Natural killer cell treated with Interleukin-12 subunit alpha and Interleukin-12 subunit beta and Interleukin-15 and Interleukin-18, amount 100 ng/mL, for 72 hours (primary cell): ENCODE results near the gene SLC45A1. TPM values are rescaled to one million over a fixed set of nuclear protein-coding genes. Genes with fewer than 3 reads are reported as not detected.

ENCODE experiments used
- ATAC-seq, 2 donors: fragments of 150-1000 bp; cut with Tn5 transposase in 1 of 2; sonication (Bioruptor Pico), chemical (Tn5 transposase) in 1 of 2; 2 replicates each; pipeline ENCODE4 v1.10.0; 2021
- DNase-seq: peaks from one replicate; pipeline ENCODE4 v3.0.0; 2022; ENCODE audit warnings: low spot score
- H3K27ac Mint-ChIP-seq, 2 donors: 1 replicate in 1 of 2; 2 replicates in 1 of 2; pipeline ENCODE4 v1.8.0; 2022; ENCODE audit warnings: mixed read lengths in 2 of 2, mild to moderate bottlenecking in 1 of 2, moderate library complexity in 1 of 2
- H3K27me3 Mint-ChIP-seq, 2 donors: 1 replicate in 1 of 2; 2 replicates in 1 of 2; pipeline ENCODE4 v1.8.0; 2022; ENCODE audit warnings: mixed read lengths in 2 of 2
- H3K36me3 Mint-ChIP-seq: one replicate; pipeline ENCODE4 v1.8.0; 2022; ENCODE audit warnings: mixed read lengths
- H3K4me1 Mint-ChIP-seq, 2 donors: 1 replicate in 1 of 2; 2 replicates in 1 of 2; pipeline ENCODE4 v1.8.0; 2022; ENCODE audit warnings: low read depth in 2 of 2, mixed read lengths in 2 of 2, mild to moderate bottlenecking in 1 of 2
- H3K4me3 Mint-ChIP-seq: one replicate; pipeline ENCODE4 v1.8.0; 2022; ENCODE audit warnings: mixed read lengths
- H3K9me3 Mint-ChIP-seq: 2 replicates; pipeline ENCODE4 v1.8.0; 2022; ENCODE audit warnings: mixed read lengths
- total RNA-seq, 2 donors: library from RNA; stranded (reverse); gene quantifications; one replicate each; pipeline ENCODE4 v1.2.3, GENCODE V29; 2022

Gene SLC45A1
- total RNA-seq, 2 donors from 2014 or later: 0.22 to 0.26 TPM

DNA sequence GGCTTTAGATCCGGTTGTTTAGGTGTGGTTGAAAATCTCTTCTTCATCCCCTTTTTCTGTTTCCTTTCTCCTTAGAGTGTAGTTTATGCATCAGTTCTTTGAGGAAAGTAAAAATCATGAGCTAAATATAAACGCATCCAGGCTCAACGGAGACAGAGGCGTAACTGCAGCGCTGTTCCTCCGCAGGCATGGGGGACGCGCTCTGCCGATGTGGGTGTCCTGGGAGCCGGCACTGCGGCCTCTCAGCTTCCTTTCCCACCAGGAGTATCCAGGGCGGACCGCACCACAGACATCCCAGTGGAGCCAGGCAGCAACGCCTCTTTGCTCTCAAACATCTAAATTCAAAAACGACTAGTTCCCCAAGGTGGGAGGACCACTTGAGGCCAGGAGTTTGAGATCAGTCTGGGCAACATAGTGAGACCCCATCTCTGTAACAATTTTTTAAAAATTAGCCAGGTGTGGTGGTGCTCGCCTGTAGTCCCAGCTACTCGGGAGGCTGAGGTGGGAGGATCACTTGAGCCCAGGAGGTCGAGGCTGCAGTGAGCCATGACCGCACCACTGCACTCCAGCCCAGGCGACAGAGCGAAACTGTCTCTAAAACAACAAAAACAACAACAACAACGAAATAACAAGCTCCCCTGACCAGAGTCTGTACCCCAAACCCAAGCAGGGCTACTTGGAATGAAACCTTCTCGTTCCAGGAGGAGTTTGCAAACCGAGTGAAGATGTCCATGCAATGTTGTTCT is 16.4 kb downstream of the SLC45A1 start:
- Mint-ChIP-seq H3K27me3 (no peaks in the 10 kb centered on the region), H3K27ac (no peak overlapping the region), H3K4me1 (no peaks in the 10 kb centered on the region), H3K9me3 (no peaks in the 10 kb centered on the region), H3K4me3 (no peak overlapping the region), H3K36me3 (no peaks in the 10 kb centered on the region)
- no peak for DNase-seq
- ATAC-seq: no peak

- no peak overlapping the region for H3K27ac Mint-ChIP-seq
- no peaks in the 10 kb centered on the region for H3K4me1 Mint-ChIP-seq
- no peak for ATAC-seq
- H3K9me3 Mint-ChIP-seq: no peaks in the 10 kb centered on the region
- H3K27me3 Mint-ChIP-seq: no peaks in the 10 kb centered on the region
- DNase-seq: no peak
- no peaks in the 10 kb centered on the region for H3K36me3 Mint-ChIP-seq
- H3K4me3 Mint-ChIP-seq: no peak overlapping the region
Measured at GRCh38 chr1:8335246-8335645, 17.3 kb downstream of the SLC45A1 start.

DNA sequence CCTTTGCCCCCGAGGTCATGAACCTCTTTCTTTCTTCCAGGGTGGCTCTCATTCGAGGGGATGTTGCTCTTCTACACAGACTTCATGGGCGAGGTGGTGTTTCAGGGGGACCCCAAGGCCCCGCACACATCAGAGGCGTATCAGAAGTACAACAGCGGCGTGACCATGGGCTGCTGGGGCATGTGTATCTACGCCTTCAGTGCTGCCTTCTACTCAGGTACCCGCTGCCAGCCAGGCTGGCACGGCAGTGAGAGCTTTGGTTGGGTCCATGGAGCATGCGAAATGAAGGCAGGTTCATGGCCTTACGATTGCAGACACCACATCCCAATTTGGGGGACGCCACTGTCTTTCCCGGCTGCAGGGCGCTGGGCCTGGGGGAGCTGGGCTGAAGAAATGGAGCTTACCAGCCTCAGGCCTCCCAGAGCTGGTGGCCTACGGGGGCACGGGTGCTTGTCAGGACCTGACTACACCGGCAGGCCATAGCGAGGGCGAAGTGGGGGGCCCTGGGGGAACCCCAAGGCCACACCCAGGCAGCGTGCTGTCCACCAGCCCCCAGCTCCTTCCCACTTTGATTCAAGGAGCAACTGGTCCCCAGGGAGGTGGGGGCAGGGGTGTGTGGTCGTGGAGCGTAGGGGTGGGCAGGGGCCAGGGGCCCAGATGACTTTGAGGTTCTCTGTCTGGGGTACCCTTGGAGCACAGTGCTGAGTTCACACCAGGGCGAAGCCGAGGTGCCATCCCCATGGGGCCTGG is 20.0 kb downstream of the SLC45A1 start:
- H3K4me1 Mint-ChIP-seq: no peaks in the 10 kb centered on the region
- DNase-seq: no peak
- H3K36me3 Mint-ChIP-seq: no peaks in the 10 kb centered on the region
- no peaks in the 10 kb centered on the region for H3K9me3 Mint-ChIP-seq
- no peak overlapping the region for H3K27ac Mint-ChIP-seq
- no peaks in the 10 kb centered on the region for H3K27me3 Mint-ChIP-seq
- H3K4me3 Mint-ChIP-seq: no peak overlapping the region
- ATAC-seq: peak; percentile 5 to 46

DNA sequence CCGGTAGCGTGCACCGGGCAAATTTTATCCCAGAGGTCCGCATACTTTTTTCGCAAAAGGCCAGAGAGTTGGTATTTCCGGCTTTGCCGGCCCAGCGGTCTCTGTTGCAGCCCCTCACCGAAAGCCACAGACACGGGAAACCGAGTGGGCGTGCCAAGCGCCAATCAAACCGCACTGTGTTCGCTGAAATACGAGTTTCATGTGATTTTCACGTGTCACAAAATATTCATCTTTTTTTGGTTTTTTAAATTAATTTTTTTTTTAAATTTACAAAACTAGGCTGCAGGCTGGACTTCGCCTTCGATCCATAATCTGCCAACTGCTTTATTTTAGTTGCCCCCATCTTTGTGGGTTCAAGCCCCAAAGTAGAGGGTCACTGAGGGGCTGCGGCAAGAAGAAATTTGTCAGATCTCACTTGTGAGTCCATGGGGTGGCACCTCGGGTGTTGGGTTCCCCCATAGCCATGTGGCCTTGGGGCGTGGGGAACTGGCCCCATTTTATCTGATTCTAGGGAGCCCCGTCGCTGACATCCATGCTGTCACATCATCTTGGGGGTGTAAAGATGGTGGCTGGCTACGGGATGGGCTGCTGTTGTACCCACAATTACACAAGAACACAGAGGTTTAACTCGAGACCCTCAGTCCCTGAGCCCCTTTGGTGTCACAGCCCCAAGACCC is 20.8 kb downstream of the SLC45A1 start:
- Mint-ChIP-seq H3K9me3 (no peaks in the 10 kb centered on the region), H3K36me3 (no peaks in the 10 kb centered on the region), H3K4me3 (no peak overlapping the region)

DNA sequence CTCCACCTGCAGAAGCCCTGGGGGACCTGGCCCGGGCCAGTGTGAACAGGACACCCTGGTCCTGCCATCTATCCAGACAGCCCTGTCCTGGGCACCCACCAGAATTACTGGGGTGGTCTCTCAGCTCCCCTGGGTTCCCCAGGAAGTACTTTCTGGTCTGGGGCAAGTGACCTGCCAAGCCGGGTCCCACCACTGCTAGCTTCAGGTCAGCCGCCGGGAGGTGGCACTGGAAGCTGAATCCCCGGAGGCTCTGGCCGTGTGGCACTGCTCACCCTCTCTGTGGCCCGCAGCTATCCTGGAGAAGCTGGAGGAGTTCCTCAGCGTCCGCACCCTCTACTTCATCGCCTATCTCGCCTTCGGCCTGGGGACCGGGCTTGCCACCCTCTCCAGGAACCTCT is 21.3 kb downstream of the SLC45A1 start:
- no peaks in the 10 kb centered on the region for H3K27me3 Mint-ChIP-seq
- DNase-seq (no peak), ATAC-seq (no peak)
- no peak overlapping the region for H3K4me3 Mint-ChIP-seq
- no peaks in the 10 kb centered on the region for H3K9me3 Mint-ChIP-seq
- H3K27ac Mint-ChIP-seq: no peak overlapping the region
- no peaks in the 10 kb centered on the region for H3K36me3 Mint-ChIP-seq
- no peaks in the 10 kb centered on the region for H3K4me1 Mint-ChIP-seq

More for the DNA sequence above, 20.8 kb downstream of the SLC45A1 start:
- Mint-ChIP-seq H3K27me3 (no peaks in the 10 kb centered on the region), H3K27ac (no peak overlapping the region), H3K4me1 (no peaks in the 10 kb centered on the region)
- ATAC-seq (no peak), DNase-seq (no peak)

DNA sequence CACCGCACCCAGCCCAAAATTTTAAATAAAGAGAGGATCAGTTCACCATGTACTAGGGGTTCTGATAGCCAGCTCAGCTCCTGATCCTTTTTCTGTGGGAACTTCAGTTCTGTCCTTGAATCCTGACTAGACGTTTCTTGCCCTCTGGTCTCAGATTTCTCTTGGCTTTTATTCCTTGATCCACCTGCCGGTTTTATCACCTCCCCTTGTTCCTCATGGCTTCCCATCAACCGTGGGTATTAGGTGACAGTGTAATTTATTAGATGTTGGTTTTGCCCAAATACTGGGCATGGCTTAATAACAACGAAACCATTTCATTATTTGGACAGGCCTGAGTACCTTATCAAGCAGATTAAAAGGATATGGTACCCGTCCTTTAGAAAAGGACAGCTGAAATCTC is 22.5 kb downstream of the SLC45A1 start:
- Mint-ChIP-seq H3K27ac (no peak overlapping the region), H3K9me3 (no peaks in the 10 kb centered on the region), H3K4me1 (no peaks in the 10 kb centered on the region), H3K27me3 (no peaks in the 10 kb centered on the region), H3K36me3 (no peaks in the 10 kb centered on the region), H3K4me3 (no peak overlapping the region)
- no peak for ATAC-seq
- DNase-seq: no peak

DNA sequence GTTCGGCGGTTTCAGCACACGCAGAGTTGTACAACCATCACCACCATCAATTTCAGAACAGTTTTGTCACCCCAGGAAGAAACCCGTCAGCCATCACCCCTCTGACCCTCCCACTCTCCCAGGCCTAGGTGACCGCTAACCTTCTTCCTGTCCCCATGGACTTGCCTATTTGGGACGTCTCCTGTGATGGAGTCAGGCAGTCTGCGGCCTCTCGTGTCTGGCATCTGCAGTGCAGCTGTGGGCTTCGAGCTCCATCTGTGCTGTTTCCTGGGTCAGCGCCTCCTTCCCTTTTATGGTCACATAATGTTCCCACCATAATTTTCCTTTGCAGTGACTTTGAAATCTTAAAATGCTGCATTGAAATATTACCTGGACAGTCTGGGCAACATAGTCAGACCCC is 24.4 kb downstream of the SLC45A1 start:
- Mint-ChIP-seq H3K4me3 (no peak overlapping the region), H3K27ac (no peak overlapping the region), H3K9me3 (no peaks in the 10 kb centered on the region), H3K4me1 (peaks cover 0 to 4% of the 10 kb centered on the region in 2 donors), H3K27me3 (peaks cover 0 to 4% of the 10 kb centered on the region in 2 donors), H3K36me3 (no peaks in the 10 kb centered on the region)
- no peak for DNase-seq
- ATAC-seq: no peak

GRCh38 chr1:8343044-8343443 is 25.1 kb downstream of the SLC45A1 start:
- Mint-ChIP-seq H3K9me3 (no peaks in the 10 kb centered on the region), H3K27me3 (peaks cover 0 to 4% of the 10 kb centered on the region in 2 donors), H3K4me1 (peaks cover 0 to 4% of the 10 kb centered on the region in 2 donors), H3K27ac (no peak overlapping the region), H3K4me3 (no peak overlapping the region), H3K36me3 (no peaks in the 10 kb centered on the region)
- ATAC-seq: no peak
- no peak for DNase-seq

DNA sequence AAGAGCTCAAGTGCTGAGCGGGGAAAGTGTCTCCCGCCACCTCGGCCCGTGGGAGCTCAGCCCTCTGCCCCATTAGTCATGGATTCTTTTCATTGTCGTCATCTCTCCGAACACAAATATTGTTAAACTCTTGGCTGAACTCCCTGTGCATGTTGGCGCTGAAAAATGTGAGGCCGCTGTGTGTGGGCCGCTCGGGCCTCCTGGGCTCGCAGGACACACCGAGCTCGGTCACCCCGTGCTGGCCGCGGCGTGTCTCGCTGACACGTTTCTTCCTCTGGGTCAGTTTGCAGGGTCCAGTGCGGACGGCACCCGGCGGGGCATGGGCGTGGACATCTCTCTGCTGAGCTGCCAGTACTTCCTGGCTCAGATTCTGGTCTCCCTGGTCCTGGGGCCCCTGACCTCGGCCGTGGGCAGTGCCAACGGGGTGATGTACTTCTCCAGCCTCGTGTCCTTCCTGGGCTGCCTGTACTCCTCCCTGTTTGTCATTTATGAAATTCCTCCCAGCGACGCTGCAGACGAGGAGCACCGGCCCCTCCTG is 25.6 kb downstream of the SLC45A1 start:
- no peak for DNase-seq
- Mint-ChIP-seq H3K36me3 (no peaks in the 10 kb centered on the region), H3K4me3 (no peak overlapping the region), H3K9me3 (no peaks in the 10 kb centered on the region), H3K27ac (no peak overlapping the region), H3K27me3 (peaks cover 0 to 4% of the 10 kb centered on the region in 2 donors), H3K4me1 (peaks cover 0 to 4% of the 10 kb centered on the region in 2 donors)
- ATAC-seq: no peak

- DNase-seq (peak; percentile 34), ATAC-seq (no peak)
- Mint-ChIP-seq H3K27ac (no peak overlapping the region), H3K4me1 (peaks cover 0 to 8% of the 10 kb centered on the region in 2 donors), H3K9me3 (no peaks in the 10 kb centered on the region), H3K27me3 (peaks cover 0 to 4% of the 10 kb centered on the region in 2 donors), H3K36me3 (no peaks in the 10 kb centered on the region), H3K4me3 (no peak overlapping the region)
Measured at GRCh38 chr1:8344893-8345507, 27.1 kb downstream of the SLC45A1 start.

GRCh38 chr1:8345621-8346415 is 27.9 kb downstream of the SLC45A1 start:
- H3K27me3 Mint-ChIP-seq: peaks cover 0 to 4% of the 10 kb centered on the region in 2 donors
- DNase-seq: peak; percentile 29
- H3K27ac Mint-ChIP-seq: peak overlapping the region in 1 of 2 donors; percentile 19
- H3K4me1 Mint-ChIP-seq: peaks cover 0 to 8% of the 10 kb centered on the region in 2 donors
- no peak for ATAC-seq
- H3K36me3 Mint-ChIP-seq: no peaks in the 10 kb centered on the region
- no peaks in the 10 kb centered on the region for H3K9me3 Mint-ChIP-seq
- no peak overlapping the region for H3K4me3 Mint-ChIP-seq

GRCh38 chr1:8347635-8348034 is 29.7 kb downstream of the SLC45A1 start:
- H3K27ac Mint-ChIP-seq: no peak overlapping the region
- ATAC-seq: no peak
- H3K36me3 Mint-ChIP-seq: no peaks in the 10 kb centered on the region
- DNase-seq: no peak
- H3K9me3 Mint-ChIP-seq: no peaks in the 10 kb centered on the region
- H3K27me3 Mint-ChIP-seq: peaks cover 0 to 4% of the 10 kb centered on the region in 2 donors
- H3K4me1 Mint-ChIP-seq: peaks cover 0 to 8% of the 10 kb centered on the region in 2 donors
- no peak overlapping the region for H3K4me3 Mint-ChIP-seq
